Measurements from ENCODE around the gene UNC45A.
"Not testable (repeated sequence)": the region's sequence is repeated elsewhere in the genome, so short reads cannot be mapped to it uniquely, and the experiment has no call there.

UNC45A gene

DNA sequence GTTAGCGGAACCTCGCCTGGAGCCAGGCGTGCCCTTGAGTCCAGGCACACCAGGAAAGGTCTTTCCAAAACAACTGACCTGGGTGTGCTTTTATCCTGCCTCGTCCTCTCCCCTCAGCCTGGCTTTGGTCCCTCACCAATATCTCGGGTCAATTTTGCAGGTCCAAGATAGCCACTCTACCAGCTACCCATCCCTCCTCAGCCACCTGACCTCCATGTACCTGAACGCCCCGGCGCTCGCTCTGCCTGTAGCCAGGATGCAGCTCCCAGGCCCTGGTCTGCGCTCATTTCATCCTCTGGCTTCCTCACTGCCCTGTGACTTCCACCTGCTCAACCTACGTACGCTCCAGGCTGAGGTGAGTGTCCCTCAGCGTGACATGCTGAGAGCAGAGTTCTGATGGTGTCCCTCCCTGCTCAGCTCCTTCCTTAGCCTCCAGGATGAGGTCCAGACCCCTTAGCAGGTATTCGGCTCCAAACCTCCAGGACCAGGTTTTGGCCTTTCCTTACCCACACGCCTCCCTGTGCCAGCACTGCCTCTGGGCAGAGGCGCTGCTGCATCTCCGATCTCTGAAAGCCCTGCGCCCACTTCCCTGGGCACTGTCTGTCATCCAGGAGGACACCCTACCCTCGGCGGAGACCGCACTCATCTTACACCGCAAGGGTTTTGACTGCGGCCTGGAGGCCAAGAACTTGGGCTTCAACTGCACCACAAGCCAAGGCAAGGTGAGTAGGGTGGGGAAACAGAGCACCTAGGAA lies 16.9 kb upstream of the UNC45A start:
- DNase-seq (ENCODE audit: low spot score), result no peak

DNA sequence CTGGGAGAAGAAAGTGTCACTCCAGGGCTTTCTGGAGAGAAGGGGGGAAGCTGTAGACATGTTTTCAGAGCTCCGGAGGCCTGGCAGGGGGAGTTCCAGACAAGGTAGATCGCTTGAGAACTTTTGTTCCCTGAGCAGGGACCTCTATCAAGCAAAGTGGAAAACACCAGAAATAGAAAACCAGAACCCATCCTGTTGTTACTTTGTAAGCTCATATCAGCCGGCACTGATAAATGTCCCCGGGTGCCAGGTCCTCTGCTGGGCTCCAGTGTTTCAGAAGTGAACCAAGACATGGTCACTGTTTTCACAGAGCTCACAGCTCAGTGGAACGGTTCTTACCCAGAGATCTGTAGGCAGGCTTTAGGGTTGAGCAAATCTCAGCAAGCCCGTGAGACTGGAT lies 16.2 kb upstream of the UNC45A start:
- no peak for DNase-seq (ENCODE audit: low spot score)

DNA sequence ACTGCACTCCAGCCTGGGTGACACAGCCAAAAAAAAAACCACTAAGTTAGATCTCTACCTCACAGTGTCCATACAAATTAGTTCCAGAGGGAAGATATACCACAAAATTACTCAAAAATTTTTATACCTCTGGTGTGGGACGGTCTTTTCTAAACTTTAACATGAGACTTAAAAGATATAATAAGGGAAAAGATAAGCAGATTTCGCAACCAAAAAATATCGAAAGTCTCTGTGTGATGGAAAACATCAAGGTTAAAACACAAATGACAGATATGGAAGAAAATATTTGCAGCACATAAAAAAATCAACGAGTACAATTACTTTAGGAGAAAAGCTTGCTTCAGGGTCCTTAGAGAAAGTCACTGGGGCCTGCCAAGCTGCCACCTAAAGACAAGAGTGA lies 13.2 kb upstream of the UNC45A start:
- no peak for DNase-seq (ENCODE audit: low spot score)

DNA sequence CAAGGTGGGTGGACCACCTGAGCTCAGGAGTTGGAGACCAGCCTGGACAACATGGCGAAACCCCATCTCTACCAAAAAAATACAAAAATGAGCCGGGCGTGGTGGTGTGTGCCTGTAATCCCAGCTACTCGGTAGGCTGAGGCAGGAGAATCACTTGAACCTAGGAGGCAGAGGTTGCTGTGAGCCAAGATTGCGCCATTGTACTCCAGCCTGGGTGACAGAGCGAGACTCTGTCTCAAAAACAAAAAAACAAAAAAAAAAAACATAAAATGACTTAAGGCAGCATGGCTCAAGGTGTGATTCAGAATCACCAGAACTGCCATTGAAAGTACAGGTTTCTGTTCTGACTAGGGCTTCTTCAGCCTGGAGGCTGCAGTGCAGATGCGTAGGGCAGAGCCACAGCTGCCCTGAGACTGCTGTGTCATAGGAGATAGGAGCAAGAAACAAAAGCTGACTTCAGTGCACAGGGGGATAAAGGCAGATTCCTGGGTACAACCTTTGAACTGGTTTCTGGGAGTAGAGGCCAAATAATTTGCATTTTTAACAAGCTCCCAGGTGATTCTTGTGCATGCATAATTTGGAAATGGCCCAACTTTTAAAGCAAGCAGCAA lies 12.3 kb upstream of the UNC45A start:
- not testable (repeated sequence) for DNase-seq (ENCODE audit: low spot score)

DNA sequence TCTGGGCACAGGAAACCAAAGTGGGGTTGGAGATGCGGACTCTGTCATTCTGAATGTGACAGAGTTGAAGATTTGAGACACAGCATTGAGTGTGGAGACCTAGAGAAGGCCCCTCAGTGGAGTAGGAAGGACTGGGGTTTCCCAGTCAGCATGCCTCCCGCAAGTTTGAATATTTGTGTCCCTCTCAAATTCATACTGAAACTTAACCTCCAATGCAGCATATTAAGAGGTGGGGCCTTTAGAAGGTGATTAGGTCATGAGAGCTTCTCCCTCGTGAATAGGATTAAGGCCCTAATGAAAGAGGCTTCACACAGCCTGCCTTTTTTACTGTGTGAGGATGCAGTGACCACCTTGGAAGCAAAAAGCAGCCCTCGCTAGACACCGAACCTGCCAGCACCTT lies 10.7 kb upstream of the UNC45A start:
- no peak for DNase-seq (ENCODE audit: low spot score)

DNA sequence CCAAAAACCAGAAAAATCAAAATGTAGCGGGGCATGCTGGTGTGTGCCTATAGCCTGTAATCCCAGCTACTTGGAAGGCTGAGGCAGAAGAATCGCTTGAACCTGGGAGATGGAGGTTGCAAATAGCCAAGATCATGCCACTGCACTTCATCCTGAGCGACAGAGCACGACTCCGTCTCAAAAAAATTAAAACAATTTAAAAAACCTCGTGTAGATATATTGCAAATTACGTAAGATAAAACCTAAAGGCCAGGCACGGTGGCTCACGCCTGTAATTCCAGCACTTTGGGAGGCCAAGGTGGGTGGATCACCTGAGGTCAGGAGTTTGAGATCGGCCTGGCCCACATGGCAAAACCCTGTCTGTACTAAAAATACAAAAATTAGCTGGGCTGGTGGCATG lies 8.3 kb upstream of the UNC45A start:
- not testable (repeated sequence) for DNase-seq (ENCODE audit: low spot score)

DNA sequence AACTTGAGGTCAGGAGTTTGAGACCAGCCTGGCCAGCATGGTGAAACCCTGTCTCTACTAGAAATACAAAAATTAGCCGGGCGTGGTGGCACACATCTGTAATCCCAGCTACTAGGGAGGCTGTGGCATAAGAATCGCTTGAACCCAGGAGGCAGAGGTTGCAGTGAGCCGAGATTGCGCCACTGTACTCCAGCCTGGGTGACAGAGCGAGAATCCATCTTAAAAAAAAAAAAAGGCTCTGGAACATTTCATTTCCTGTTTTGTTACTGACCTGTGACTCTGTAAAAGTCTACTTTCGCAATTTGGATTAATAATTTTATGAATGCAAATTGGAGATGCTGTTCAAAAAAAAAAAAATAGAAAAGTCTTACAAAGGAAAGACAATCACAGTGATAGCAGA lies 7.0 kb upstream of the UNC45A start:
- not testable (repeated sequence) for DNase-seq (ENCODE audit: low spot score)

DNA sequence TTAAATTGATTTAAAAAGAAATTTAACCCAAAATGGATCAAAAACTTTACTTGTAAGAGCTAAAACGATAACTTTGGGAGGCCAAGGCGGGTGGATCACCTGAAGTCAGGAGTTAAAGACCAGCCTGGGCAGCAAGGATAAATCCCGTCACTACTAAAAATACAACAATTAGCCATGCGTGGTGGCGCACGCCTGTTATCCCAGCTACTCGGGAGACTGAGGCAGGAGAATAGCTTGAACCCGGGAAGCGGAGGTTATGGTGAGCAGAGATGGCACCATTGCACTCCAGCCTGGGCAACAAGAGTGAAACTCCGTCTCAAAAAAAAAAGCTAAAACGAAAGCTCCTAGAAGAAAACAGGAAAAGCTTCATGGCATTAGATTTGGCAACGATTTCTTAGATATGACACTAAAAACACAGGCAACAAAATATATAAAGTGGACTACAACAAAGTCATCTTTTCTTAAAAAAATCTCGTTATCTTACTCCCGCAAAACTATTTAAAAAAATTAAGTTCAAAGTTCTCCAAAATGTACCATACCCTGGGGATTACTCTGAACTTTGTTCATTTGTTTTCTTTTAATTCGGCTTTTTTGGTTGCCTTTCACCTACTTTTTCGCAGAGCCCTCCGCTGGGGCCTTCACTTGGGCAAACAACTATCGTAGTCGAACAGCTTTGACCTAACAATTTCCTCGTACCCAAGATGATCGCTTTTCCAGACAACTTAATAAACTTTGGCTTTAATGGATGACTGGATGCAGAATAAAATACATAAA lies 5.7 kb upstream of the UNC45A start:
- no peak for DNase-seq (ENCODE audit: low spot score)

DNA sequence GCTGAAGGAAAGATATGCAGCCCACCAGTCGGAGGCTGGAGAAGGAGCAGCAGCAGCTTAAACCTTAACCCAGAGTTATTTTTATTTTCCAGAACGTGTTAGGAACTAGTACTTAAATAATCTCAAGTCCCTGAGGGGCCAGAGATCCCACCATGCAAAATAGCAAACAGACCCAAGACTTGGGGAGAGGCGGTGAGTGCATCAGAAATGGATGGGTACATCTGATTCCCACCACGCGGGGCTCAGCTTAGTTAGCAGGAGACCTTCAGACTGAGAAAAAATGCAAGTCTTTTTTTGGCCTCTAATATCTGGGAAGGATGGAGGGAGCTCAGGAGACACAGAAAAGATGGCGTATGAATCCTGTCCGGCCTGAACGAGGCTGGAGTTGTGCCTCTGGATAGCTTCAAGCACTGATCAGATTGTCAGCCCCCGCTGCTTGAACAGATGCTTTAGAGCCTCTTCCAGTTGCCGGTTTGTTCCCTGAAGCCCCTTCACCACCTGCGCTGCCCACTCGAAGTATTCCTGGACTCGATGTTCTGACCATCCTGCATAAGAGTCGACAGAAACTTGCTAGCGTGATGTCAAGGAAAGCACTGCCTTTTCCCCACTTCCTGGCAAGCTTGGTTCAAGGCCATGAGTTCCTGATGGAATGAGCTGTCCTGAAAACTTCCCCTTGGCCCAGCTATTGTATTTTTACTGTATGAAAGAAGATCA lies 4.1 kb upstream of the UNC45A start:
- DNase-seq (ENCODE audit: low spot score), result no peak

DNA sequence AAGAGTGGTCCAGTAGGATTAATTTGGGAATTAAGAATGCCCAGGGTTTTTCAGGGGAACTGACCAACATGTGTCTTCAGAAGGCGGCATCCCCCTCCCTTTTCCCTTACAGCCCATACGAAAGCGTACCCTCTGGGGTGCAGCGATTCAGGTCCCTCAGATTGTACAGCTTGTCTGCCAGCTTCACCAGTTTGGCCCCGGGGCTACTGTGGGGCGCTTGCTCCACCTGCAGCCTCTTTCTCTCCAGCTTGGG lies 3.6 kb upstream of the UNC45A start:
- DNase-seq (ENCODE audit: low spot score), result no peak

DNA sequence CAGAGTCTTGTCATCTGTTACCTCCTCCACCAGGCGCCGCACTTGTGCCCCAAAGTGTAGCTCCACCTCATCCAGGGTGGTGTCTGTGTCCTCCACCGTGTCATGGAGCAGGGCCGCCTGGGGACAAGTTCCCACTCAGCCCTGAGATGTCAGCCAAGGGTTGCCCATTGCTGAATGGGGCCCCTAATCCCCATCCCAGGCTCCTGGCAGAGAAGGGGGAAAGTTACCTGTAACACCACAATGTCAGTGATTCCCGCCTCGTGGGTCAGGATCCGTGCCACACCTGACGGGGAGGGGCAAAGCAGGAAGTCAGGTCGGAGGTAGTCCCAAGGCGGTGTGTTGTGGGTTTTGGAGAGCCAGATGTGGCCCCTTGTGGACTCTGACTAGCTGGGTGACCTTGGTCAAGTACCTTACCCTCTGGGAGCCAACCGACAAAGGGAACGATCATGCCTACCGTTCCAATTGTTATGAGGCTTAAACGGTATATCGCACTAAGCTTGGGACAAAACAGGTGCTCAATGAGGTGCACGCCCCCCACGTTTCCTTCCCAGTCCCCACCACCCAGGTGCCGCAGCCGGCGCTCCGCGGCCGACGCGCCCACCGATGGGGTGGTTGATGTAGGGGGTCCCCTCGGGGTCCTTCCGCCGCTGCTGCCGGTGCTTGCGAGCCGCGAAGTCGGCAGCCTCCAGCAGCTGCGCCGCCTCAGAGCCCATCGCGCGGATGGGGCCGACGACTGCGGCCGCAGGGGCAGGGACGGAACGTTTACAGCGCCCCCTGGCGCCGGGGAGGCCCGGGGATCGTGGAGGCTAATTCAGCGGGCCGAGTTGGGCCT lies 3.0 kb upstream of the UNC45A start, which contains the start of gene HDDC3:
Gene HDDC3 (minus strand): TSS at position 722 of the 832 bp plus-strand sequence. CDS start 9 bp downstream, at position 713.
- peak; percentile 86 for DNase-seq (ENCODE audit: low spot score)

DNA sequence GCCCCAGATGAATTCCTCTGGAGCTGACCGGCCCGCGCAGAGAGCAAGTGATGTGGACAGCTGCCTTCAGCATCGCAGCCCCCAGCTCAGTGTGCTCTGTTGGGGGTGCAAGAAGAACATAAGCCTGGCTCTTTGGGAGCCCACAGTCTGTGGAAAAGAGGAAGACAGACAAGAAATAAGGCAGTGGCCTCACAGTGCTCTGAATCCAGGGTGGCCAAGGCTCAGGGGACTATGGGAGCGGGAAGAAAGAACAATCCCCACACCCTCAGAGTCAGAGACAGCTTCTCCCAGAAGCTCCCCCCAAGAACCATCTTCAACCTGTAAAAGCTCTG lies 2.5 kb upstream of the UNC45A start:
- DNase-seq (ENCODE audit: low spot score), result no peak

DNA sequence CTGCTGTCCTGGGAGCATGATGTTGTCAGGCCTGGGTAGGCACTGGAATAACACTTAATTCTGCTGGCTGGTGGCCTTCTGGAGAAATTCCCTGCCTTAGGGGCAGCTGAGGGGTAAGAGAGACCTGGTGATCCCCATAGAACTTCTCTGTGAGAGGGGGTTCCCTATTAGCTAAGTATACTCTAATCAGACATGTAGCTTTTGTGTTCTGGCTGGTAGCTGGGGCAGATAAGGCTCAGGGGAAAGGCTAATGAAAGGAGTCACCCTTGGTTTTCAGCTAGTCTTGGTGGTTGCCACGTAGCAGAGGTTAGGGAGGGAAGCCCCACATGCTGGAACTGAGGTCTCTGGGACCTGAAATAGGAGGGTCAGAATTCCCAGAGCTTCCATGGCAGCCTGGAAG lies 1.8 kb upstream of the UNC45A start:
- no peak for DNase-seq (ENCODE audit: low spot score)

DNA sequence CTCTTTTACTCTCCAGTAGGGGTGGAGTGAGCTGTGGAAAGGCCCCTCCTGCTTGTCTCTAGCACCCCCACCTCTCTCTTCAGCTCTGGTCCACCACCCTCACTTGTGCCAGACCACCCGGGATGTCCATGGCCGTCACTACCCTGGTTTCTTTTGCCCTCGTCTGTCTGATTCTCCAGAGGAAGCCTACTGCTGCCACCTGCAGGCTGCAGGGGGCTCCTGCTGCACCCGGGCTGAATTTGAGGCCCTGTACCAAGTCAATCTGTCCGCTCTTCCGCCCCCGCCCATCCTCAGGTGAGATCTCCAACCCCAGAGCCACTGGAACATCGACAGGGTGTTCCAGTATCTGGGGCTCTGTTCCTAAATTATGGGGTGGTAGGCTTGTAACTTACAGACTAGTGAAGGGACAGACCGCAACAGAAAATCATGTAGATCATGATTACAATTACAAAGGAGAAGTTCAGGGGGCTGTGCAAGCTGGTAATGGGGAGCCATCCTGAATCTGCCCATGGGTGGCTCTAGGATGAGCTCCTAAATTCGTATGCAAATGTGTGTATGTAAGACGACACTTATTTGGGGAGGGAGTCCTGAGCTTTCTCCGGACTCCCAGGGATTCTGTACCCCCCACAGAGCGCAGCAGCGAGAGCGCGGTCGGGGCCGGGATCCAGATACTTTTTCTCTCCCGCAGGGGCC lies 683 bp upstream of the UNC45A start:
- DNase-seq (ENCODE audit: low spot score), result peak; percentile 87

DNA sequence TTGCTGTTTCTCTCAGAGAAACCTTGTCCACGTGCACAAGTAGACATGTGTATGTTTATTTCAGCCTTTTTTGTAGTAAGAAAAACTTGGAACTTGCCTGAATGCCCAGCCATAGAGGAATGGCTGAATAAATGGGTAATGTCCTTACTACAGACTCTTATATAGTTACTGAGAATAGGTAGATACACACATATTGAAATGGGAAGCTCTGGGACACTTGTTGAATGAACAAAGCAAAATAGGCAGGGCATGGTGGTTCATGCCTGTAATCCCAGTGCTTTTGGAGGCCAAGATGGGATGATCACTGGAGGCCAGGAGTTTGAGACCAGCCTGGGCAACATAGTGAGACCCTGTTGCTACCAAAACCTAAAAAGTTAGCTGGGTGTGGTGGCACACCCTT lies 1.7 kb downstream of the UNC45A start:
- no peak for DNase-seq (ENCODE audit: low spot score)

DNA sequence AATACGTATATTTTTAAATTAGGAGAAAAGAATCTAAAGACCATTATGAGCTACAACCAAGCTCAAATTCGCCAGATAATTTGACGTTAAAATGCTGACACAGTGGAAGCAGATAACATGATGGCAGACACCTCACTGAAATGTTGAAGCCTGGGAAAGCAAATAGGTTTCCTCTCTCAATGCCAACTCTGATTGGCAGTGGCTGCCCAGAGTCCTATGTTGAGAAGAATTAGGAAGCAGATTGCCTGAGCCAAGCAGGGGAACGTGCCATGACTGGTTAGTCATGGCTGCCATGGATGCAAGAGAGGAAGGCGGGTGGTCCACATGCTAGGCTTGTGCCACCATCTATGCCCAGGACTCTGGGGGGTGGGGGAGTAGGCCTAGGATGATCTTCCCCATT lies 3.2 kb downstream of the UNC45A start:
- no peak for DNase-seq (ENCODE audit: low spot score)

DNA sequence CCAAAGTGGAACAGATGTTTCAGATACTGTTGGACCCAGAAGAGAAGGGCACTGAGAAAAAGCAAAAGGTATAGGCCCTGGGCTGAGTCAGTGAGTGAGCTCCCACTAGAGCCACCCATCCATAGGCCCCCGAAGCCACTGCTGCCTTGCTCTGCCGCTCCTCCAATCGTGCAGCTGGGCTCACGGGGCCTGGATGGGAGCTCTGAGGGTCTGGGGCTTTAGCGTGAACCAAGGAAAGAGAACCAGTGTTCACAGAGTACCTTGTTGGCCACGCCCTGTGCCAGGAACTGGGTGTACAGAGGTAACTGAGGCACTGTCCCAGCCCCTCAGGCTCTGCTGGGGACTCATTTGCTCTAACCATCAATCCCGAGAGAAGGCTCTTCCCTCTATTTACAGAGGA lies 4.7 kb downstream of the UNC45A start:
- DNase-seq (ENCODE audit: low spot score), result no peak

DNA sequence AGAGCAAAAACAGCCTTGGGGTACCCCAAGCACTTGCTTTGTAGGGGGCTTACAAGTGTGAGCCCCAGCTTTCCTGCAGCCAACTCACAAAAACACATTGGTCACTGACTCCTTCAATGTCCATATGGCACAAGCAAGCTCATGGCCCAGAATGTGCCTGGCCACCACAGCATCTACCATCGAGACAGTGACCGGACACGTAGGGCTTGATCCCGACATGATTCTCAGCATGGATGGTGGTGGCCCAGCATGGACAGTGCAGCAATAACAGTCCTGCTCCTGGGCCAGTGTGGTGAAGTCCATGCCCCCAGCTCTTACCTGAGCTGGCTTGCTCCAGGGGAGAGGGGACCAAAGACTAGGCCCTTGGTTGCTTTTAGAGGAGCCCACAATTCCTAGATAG lies 6.0 kb downstream of the UNC45A start:
- no peak for DNase-seq (ENCODE audit: low spot score)

DNA sequence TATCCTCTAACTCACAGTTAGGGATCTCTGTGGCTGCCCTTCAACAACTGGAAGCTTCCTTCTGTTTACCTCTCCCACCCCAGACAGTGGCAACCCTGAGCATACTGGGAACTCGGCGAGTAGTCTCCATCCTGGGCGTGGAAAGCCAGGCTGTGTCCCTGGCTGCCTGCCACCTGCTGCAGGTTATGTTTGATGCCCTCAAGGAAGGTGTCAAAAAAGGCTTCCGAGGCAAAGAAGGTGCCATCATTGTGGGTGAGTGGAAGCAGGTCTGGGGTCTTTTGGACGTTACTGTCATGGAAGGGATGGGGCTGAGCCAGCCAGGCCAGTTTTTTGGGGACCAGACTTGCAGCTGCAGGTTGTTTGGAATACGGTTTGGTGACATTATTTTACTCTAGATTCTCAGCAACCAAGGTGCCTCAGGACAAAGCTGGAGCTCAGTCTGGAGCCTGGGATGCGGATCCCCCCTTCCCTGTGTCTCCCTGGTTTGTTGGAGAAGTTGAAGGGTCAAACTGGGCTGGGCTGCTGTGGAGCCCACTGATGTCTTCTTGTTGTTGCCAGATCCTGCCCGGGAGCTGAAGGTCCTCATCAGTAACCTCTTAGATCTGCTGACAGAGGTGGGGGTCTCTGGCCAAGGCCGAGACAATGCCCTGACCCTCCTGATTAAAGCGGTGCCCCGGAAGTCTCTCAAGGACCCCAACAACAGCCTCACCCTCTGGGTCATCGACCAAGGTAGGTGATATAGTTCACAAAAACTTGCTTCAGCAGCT lies 7.5 kb downstream of the UNC45A start:
- no peak for DNase-seq (ENCODE audit: low spot score)

DNA sequence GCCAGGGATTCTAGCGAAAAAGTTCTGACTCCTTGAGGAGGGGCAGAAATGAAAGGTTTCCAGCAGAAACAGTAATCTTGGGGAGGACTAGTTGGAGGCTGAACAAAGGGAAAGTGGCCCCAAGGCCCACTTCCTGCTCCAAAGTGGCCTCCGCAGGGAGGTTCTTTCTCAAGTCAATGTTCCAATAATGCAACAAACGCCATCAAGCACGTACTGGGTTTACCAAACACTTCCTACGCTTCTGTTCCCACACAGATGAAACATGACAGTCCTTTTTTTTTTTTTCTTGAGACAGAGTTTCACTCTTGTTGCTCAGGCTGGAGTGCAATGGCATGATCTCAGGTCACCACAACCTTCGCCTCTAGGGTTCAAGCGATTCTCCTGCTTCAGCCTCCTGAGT lies 10.0 kb downstream of the UNC45A start:
- DNase-seq (ENCODE audit: low spot score), result no peak

DNA sequence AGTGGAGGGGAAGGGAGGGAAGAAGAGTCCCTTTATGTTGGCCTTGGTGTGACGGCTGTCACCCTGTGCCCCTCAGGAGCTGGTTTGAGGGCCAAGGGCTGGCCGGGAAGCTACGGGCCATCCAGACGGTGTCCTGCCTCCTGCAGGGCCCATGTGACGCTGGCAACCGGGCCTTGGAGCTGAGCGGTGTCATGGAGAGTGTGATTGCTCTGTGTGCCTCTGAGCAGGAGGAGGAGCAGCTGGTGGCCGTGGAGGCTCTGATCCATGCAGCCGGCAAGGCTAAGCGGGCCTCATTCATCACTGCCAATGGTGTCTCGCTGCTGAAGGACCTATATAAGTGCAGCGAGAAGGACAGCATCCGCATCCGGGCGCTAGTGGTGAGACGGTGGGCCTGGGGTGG lies 11.5 kb downstream of the UNC45A start:
- DNase-seq (ENCODE audit: low spot score), result no peak

Measured in kidney capillary endothelial cell (primary cell).